22Rv1 (cell line): ENCODE data around the gene NDUFA13.

Experiments used
- CTCF ChIP-seq: fragments of 450-650 bp; IDR thresholded peaks from 2 replicates; pipeline ENCODE4 v1.5.1; 2017; ENCODE audit warnings: mild to moderate bottlenecking
- ZFX ChIP-seq: fragments of 450-650 bp; IDR thresholded peaks from 2 replicates; pipeline ENCODE4 v1.6.1; 2017; ENCODE audit warnings: antibody characterized with exemption, borderline replicate concordance

DNA sequence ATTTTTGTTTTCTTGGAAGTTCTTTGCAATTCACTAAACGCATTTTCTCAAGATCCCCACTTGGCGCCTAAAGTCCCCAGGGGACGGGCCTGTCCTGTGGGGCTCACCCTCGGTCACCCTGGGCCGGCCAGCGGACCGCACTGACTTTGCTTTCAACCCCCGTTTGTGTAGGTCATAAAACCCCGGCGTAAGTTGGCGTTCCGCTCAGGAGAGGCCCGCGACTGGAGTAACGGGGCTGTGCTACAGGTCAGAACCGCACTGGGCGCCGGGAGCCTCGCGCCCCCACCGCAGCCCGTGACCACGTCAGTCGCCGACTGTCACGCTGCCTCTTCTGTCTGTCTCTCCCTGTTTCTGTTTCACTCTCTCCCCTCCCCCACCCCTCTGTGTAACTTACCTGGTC is 14.2 kb upstream of the NDUFA13 start:
- TF ChIP-seq CTCF, result no peak
- no peak for TF ChIP-seq ZFX
